Epidermal melanocyte (primary cell): ENCODE data around the gene PINLYP.
"Not testable (repeated sequence)": the region's sequence is repeated elsewhere in the genome, so short reads cannot be mapped to it uniquely, and the experiment has no call there.

Experiments used
- DNase-seq: peaks from one replicate; pipeline ENCODE4 v3.0.0; 2011; ENCODE audit warnings: low spot score; ENCODE audit not compliant: insufficient read length

PINLYP gene

GRCh38 chr19:43575156-43575950 is at the start of gene PINLYP, which contains the start of gene XRCC1:
PINLYP (plus strand) TSS chr19:43575801; CDS start chr19:43577192, 1,391 bp downstream.
XRCC1 (minus strand) TSS chr19:43575527; CDS start chr19:43575458, 69 bp downstream.
- DNase-seq = peak; percentile 95

GRCh38 chr19:43525836-43526771 is 49.5 kb upstream of the PINLYP start:
- DNase-seq = no peak

GRCh38 chr19:43526884-43527859 is 48.4 kb upstream of the PINLYP start, which contains the start of gene ETHE1:
ETHE1 (minus strand) TSS chr19:43527201; CDS start chr19:43527177, 24 bp downstream.
- DNase-seq = peak; percentile 74

GRCh38 chr19:43527860-43528622 is 47.6 kb upstream of the PINLYP start:
- no peak for DNase-seq

- DNase-seq = no peak
Measured at GRCh38 chr19:43532571-43532961, 43.0 kb upstream of the PINLYP start.

GRCh38 chr19:43532962-43533545 is 42.5 kb upstream of the PINLYP start, which contains the start of gene ZNF575:
ZNF575 (plus strand) TSS chr19:43533188; CDS start chr19:43534423, 1,235 bp downstream.
- peak; percentile 78 for DNase-seq

- DNase-seq = peak; percentile 98
Measured at GRCh38 chr19:43533546-43534304, 41.9 kb upstream of the PINLYP start.

- no peak for DNase-seq
Measured at GRCh38 chr19:43534305-43534815, 41.2 kb upstream of the PINLYP start.

- DNase-seq = no peak
Measured at GRCh38 chr19:43534816-43535761, 40.5 kb upstream of the PINLYP start.

- DNase-seq = no peak
Measured at GRCh38 chr19:43538922-43539321, 36.7 kb upstream of the PINLYP start.

- no peak for DNase-seq
Measured at GRCh38 chr19:43540381-43540780, 35.2 kb upstream of the PINLYP start.

GRCh38 chr19:43541920-43542650 is 33.5 kb upstream of the PINLYP start:
- no peak for DNase-seq

GRCh38 chr19:43544077-43544476 is 31.5 kb upstream of the PINLYP start:
- no peak for DNase-seq

GRCh38 chr19:43545276-43545675 is 30.3 kb upstream of the PINLYP start:
- no peak for DNase-seq

- no peak for DNase-seq
Measured at GRCh38 chr19:43545981-43546380, 29.6 kb upstream of the PINLYP start.

GRCh38 chr19:43546581-43546980 is 29.0 kb upstream of the PINLYP start:
- no peak for DNase-seq

GRCh38 chr19:43547926-43548325 is 27.7 kb upstream of the PINLYP start:
- DNase-seq = not testable (repeated sequence)
